ENCODE data around the gene SEC23A. TPM values are rescaled to one million over a fixed set of nuclear protein-coding genes. Genes with fewer than 3 reads are reported as not detected.

SEC23A gene
- total and polyA plus RNA-seq, 2 of the 8 experiments (the other 6 are each of a cell fraction or from before 2014, with no cell fraction given): 30.9 to 58.2 TPM

GRCh38 chr14:39029789-39030188 is 73.2 kb downstream of the SEC23A start (continued):
- no peak for TF ChIP-seq E2F6 (IDR thresholded peaks at IDR 0.05)
- TF ChIP-seq PHF8 (conservative IDR thresholded peaks at IDR 0.05; ENCODE audit: low read depth, low read length): no peak
- TF ChIP-seq SAP30 (IDR thresholded peaks at IDR 0.05; ENCODE audit: insufficient read depth, insufficient replicate concordance, low read length): no peak
- TF ChIP-seq GTF2F1 (IDR thresholded peaks at IDR 0.05; ENCODE audit: borderline replicate concordance, low read depth, low read length): no peak
- no peak for TF ChIP-seq CBX8 (IDR thresholded peaks at IDR 0.05; ENCODE audit: borderline replicate concordance, low read depth, low read length)
- TF ChIP-seq BCL11A (IDR thresholded peaks at IDR 0.05; ENCODE audit: low read depth in 2 of 2, low read length in 2 of 2): no peak
- TF ChIP-seq NRF1 (IDR thresholded peaks at IDR 0.05; ENCODE audit: low read depth, low read length): no peak

All from H1 (cell line).